NCI-H2196 treated with DMSO at 0.1 percent for 48 hours (cell line): ENCODE measurements around the gene NCK2.

Experiments used
- DNase-seq: peaks from one replicate; lab custom pipeline; 2025; ENCODE audit not compliant: unreplicated experiment; lab: John Stamatoyannopoulos, UW

The NCK2 gene

GRCh38 chr2:105866216-105867185 is 121.8 kb downstream of the NCK2 start:
- DNase-seq = no peak

- no peak for DNase-seq
These were observed 122.9 kb downstream of the NCK2 start for GRCh38 chr2:105867587-105867986.

GRCh38 chr2:105868060-105868459 is 123.3 kb downstream of the NCK2 start:
- no peak for DNase-seq

GRCh38 chr2:105869341-105869740 is 124.6 kb downstream of the NCK2 start:
- DNase-seq = no peak

- DNase-seq = no peak
These were observed 125.3 kb downstream of the NCK2 start for GRCh38 chr2:105870062-105870461.

- DNase-seq = no peak
These were observed 126.1 kb downstream of the NCK2 start for GRCh38 chr2:105870858-105871257.

GRCh38 chr2:105872142-105872728 is 127.5 kb downstream of the NCK2 start:
- DNase-seq = no peak

- DNase-seq = no peak
These were observed 128.1 kb downstream of the NCK2 start for GRCh38 chr2:105872830-105873229.

- DNase-seq = no peak
These were observed 128.6 kb downstream of the NCK2 start for GRCh38 chr2:105873281-105873680.

- no peak for DNase-seq
These were observed 129.0 kb downstream of the NCK2 start for GRCh38 chr2:105873721-105874120.

GRCh38 chr2:105874466-105874865 is 129.8 kb downstream of the NCK2 start:
- DNase-seq = no peak

GRCh38 chr2:105875241-105875640 is 130.5 kb downstream of the NCK2 start:
- no peak for DNase-seq

GRCh38 chr2:105876191-105876590 is 131.5 kb downstream of the NCK2 start:
- DNase-seq = no peak

- DNase-seq = no peak
These were observed 133.2 kb downstream of the NCK2 start for GRCh38 chr2:105877945-105878344.

- DNase-seq = no peak
These were observed 134.5 kb downstream of the NCK2 start for GRCh38 chr2:105879106-105879802.

GRCh38 chr2:105879803-105880300 is 135.1 kb downstream of the NCK2 start:
- no peak for DNase-seq

GRCh38 chr2:105880637-105881036 is 135.9 kb downstream of the NCK2 start:
- DNase-seq = no peak

- DNase-seq = no peak
These were observed 136.8 kb downstream of the NCK2 start for GRCh38 chr2:105881286-105882136.

- DNase-seq = no peak
These were observed 137.6 kb downstream of the NCK2 start for GRCh38 chr2:105882341-105882740.

GRCh38 chr2:105882920-105883435 is 138.3 kb downstream of the NCK2 start:
- no peak for DNase-seq
